ENCODE measurements around the gene DMRT2. TPM values are rescaled to one million over a fixed set of nuclear protein-coding genes. Genes with fewer than 3 reads are reported as not detected.

Gene DMRT2
- total RNA-seq, 1 donor from 2014 or later: not detected

- DNase-seq (ENCODE audit: low read depth in 2 of 2): peak in 1 of 2 donors; percentile 16
Observed at GRCh38 chr9:1047591-1048230, 2.4 kb upstream of the DMRT2 start.

GRCh38 chr9:1048231-1048619 lies 1.9 kb upstream of the DMRT2 start:
- no peak for DNase-seq (ENCODE audit: low read depth in 2 of 2)

DNA sequence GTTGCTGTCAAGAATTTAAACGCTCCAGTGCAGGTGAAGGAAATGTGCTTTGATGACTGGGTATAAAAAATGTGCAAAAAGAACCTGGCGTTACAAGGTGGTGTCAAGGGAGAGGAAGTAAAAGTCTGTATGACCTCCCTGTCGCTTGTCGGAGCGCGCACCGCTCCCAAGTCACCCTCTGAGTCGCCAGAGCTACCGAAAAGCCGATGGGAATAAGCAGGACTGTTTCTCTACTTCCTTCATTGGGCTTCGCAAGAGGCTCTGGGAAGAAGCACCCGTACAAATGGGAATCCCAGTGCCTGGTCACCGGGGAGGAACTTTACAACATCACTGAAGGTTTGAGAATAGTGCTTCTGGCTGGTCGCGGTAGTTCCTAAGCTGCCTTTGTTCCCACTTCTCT lies 1.3 kb upstream of the DMRT2 start:
- no peak for DNase-seq (ENCODE audit: low read depth in 2 of 2)

DNA sequence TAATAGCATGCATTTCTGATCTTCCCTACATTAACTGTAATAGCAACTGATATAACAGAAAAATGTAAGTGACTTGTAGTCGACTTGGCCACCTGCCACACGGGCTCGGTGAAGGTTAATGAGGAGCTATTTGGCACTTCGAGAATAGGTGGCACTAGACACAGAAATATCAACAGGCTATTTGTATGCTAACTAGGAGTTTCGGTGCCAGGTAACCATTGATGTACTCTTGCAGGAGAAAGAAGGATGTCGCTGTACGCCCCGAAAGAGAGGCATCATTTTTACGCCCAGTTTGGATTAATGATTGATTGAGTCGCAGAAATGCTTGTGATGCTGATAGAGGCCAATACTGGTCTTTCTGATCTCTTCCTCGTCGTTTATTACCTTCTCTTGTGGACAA lies 516 bp upstream of the DMRT2 start:
- no peak for DNase-seq (ENCODE audit: low read depth in 2 of 2)

DNA sequence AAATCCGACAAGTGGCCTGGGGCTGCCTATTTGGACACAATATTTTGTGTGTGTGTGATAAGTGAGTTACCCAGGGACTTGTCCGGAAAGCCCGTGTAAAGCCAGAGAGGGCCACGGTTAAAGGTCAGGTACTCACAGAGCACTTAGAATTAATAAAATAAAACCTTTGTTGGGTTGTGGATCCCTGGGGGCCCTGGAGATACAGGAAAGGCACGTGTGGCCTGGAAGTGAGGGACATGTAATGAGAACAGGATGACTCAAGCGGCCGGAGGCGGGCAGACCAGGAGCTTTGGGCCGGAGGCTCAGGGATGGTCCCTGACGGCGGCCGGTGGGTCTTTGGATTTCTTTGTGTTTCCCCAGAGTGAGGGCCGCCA lies 1.0 kb downstream of the DMRT2 start:
- DNase-seq (ENCODE audit: low read depth in 2 of 2): no peak

GRCh38 chr9:1051584-1052275 lies 1.6 kb downstream of the DMRT2 start:
- peak in 1 of 2 donors; percentile 56 for DNase-seq (ENCODE audit: low read depth in 2 of 2)

DNA sequence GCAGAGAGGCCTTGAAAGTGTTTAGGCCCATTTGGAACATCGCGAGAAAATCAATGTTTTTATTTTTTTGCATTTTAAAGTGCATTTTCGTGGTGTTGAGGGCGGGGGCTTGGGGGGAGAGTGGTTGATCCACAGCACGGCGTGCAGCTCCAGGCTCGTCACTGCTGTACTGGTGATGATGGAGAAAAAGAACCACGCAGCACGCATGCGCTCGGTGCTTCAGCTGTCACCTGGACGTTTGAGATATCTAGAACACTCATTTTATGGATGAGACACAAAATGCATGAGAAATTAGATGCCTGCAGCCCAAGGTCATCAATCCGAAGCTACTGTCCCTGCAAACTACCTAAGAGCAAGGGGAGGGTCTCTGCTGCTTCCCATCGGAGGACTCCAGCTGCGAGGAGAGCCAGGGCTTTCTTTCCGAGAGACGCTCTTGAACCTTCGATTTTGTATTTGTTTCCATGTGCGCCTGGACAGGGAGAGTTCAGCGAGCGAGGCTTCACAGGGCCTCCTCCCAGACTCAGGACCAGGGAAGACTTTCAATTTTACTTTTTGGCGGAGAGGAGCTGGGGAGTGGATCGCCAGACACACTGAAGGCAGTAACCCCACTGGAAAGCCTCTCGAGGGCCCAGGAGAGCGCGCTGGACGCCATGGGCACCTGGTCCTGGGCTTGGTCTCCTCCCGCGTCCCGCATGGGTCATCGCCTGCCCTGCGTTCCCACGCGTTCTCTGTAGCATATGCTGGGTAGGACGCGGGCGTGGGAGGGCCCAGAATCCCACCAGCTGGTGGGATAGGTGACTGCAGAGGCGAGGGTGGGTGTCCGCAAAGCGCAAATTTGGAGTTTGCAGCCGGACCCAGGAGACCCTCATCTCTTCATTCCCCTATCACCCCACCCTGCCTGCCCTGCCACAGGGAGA lies 2.5 kb downstream of the DMRT2 start:
- DNase-seq (ENCODE audit: low read depth in 2 of 2): no peak

- no peak for DNase-seq (ENCODE audit: low read depth in 2 of 2)
Observed at GRCh38 chr9:1053282-1053621, 3.1 kb downstream of the DMRT2 start.

GRCh38 chr9:1053986-1054425 lies 3.8 kb downstream of the DMRT2 start:
- no peak for DNase-seq (ENCODE audit: low read depth in 2 of 2)

DNA sequence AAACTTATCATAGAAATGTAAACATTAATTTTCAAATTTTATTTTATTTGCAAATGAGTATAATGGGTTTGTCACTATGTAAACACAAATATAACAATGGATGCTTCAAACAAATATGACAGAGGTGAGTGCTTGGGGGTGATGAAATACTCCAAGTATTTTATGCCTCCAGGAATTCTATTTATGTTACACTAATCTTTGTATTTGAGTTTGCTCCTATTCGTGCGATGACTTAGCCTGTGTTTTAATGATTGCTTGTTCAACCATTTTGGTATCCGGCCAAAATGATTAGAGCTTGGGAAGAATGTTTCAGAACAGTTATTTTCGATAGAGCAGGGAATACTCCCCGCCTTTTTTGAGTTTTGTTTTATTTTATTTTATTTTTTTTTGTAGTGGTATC lies 5.0 kb downstream of the DMRT2 start:
- DNase-seq (ENCODE audit: low read depth in 2 of 2): no peak

DNA sequence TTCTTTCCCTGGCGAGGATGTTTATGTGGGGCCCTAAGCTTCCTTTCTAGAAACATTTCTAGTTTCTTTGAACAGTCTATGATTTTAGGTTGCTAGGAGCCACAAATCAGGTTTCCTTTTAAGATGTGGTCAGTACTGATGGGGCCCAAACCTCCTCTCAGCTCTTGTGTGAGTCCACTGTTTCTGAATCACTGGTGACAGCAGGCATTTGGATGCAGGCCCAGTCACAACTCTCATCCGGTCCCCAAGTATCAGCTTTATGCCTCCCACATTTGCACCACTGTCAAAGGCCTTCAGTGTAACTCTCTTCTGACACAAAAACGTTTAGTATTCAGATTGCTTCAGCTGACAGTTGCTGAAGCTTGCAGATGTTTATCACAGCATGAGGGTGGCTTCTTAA lies 7.8 kb downstream of the DMRT2 start:
- no peak for DNase-seq (ENCODE audit: low read depth in 2 of 2)

GRCh38 chr9:1058826-1059487 lies 8.8 kb downstream of the DMRT2 start:
- no peak for DNase-seq (ENCODE audit: low read depth in 2 of 2)

- DNase-seq (ENCODE audit: low read depth in 2 of 2): no peak
Observed at GRCh38 chr9:1065130-1065529, 15.0 kb downstream of the DMRT2 start.

DNA sequence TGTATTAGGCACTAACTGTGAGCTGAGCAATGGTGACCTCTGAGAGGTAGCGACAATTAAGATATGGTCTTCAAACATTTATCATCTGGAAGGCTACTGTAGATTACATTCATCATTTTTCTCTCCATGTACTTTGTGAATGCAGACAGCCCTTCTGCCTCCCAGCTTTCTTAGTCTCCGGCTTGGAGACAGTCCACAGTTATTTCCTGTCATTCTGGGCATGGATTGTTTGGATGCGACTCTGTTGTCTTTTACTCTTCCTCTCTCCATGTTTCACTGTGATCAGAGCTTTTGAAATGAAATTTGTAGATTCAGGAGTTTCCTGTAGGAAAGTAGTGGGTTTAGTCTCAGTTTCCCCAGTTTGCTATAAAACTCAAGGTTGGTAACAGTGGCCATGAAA lies 20.5 kb downstream of the DMRT2 start:
- no peak for DNase-seq (ENCODE audit: low read depth in 2 of 2)

DNA sequence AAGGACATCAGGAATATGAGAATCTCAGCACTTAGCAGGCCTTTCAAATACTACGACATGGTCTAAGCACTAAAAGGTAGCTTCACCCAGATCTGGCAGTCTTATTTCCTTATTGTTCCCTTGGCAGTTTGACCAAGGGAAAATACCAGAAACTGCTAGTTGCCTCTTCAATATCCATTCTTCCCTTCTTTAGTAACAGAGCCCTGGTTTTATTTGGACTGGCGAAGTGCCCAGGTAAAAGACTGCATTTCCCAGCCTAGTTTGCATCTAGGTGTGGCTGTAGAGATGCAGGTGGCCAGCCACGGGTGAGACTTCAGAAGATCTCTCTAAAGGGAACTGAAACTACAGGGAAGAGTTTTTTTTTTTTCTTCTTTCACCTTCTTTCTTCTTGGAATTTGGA lies 21.6 kb downstream of the DMRT2 start:
- no peak for DNase-seq (ENCODE audit: low read depth in 2 of 2)

DNA sequence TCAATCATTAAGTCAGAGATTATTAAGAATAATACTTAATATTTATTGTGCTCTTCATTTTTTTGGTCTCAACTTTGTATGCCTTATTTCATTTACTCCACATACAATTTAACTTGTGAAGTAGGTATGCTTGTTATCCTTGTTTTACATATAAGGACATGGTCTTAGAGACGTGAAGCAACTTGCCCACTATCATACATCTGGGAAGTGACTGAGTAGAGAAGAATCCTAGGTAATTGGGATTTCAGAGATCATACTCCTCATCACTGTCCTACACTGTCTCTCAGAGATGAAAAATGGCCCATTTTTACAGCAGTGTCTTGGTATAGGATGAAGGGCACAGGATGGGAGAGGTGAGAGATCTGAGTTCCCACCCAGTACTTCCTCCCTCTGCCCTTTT lies 23.3 kb downstream of the DMRT2 start:
- DNase-seq (ENCODE audit: low read depth in 2 of 2): no peak

DNA sequence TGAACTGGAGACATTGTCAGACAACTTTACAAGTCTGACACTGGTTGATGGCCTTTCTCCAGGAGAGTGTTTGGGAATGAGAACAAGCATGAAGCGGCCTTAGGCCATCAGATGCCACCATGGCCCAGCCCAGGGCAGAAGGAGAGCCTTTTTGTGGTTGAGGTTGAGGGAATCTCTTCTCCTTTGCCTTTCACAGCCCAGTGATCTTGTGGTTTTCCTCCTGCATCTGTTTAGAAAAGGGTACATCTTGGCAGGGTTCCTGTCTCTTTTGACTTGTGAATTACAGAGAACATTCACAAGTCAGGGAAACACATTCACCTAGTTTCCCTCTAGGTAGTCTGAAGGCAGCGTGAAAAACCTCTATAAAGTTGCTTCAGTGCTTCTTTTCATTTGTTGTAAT lies 27.5 kb downstream of the DMRT2 start:
- no peak for DNase-seq (ENCODE audit: low read depth in 2 of 2)

GRCh38 chr9:1083325-1083913 lies 33.3 kb downstream of the DMRT2 start:
- DNase-seq (ENCODE audit: low read depth in 2 of 2): no peak

DNA sequence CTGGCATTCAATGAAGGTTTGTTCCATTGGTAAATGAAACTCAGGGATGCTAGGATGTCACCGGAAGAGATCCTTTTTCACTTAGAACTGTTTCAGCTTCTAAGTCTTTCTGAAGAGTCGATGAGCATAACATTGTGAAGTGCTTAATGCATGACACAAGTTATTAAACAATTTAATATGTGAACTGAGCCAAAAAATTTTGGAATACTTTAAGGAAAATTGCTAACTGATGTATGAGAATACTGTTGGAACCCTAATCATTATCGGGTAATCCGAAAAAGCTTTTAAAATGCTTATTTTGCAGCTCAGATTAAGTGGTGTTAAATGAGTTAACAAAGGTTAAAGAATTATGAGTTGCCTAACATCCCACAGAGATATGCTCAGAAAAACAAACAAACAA lies 34.9 kb downstream of the DMRT2 start:
- DNase-seq (ENCODE audit: low read depth in 2 of 2): no peak

- no peak for DNase-seq (ENCODE audit: low read depth in 2 of 2)
Observed at GRCh38 chr9:1086517-1086916, 36.4 kb downstream of the DMRT2 start.

DNA sequence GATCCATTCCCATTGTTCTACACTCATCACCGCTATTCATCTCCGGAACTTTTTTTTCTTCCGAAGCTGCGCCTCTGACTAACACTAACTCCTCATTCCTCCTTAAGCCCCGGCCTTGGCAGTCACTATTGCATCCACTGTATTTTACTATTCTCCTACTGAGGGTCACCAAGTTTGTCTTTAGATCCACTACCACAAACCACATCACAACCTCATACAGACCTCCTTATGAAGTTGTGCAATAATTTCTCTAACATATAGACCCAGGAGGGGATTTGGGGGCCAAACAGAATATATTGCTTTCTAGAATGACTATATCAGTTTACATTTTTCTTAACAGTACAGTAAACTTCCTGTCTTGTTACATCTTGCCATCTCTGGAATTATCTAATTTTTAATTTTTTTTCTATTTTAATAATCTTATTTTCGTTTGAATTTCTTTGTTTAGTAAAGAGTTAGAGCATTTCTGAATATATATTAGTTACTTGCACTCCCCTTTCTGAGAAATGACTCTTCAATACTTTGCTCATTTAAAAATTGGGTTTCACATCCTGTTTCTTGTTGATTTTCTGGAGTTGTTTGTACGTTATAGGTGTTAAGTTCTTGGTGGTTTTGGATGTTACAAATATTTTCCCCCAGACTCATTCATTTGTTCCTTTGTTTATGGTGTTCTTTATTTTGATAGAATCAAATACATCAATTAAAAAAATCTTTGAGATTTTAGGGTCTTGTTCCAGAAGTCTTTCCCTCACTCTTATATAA lies 37.1 kb downstream of the DMRT2 start:
- no peak for DNase-seq (ENCODE audit: low read depth in 2 of 2)
